Spleen (tissue), 11 donors: ENCODE data around the gene EFCAB8. TPM values are rescaled to one million over a fixed set of nuclear protein-coding genes. Genes with fewer than 3 reads are reported as not detected.

Experiments
- DNase-seq: peaks from one replicate; pipeline ENCODE4 v3.0.0-alpha.2; 2020
- H3K27ac ChIP-seq, 8 donors: fragments of 200-600 bp; sonication (generic) in 7 of 8; 1 replicate in 4 of 8; 2 replicates in 4 of 8; pipeline versions ENCODE4 v1.5.0 to v1.8.0; 2016 to 2021; ENCODE audit warnings: inconsistent platforms in 4 of 8, mild to moderate bottlenecking in 4 of 8, moderate library complexity in 1 of 8
- H3K27me3 ChIP-seq, 7 donors: fragments of 200-600 bp; sonication (generic) in 6 of 7; replicated peaks in 1 of 7; 1 replicate in 4 of 7; 2 replicates in 3 of 7; pipeline versions ENCODE4 v1.5.0 to v1.8.0; 2016 to 2021; ENCODE audit warnings: inconsistent platforms in 3 of 7, mild to moderate bottlenecking in 1 of 7
- H3K36me3 ChIP-seq, 6 donors: fragments of 200-600 bp; sonication (generic) in 5 of 6; 1 replicate in 4 of 6; 2 replicates in 2 of 6; pipeline versions ENCODE4 v1.5.0 to v1.8.0; 2016 to 2021; ENCODE audit warnings: inconsistent platforms in 2 of 6
- H3K4me1 ChIP-seq, 6 donors: fragments of 200-600 bp; sonication (generic) in 5 of 6; 1 replicate in 3 of 6; 2 replicates in 3 of 6; pipeline versions ENCODE4 v1.5.0 to v1.8.0; 2016 to 2021; ENCODE audit warnings: inconsistent platforms in 3 of 6
- H3K4me3 ChIP-seq, 8 donors: fragments of 200-600 bp; sonication (generic) in 7 of 8; 1 replicate in 4 of 8; 2 replicates in 4 of 8; pipeline versions ENCODE4 v1.5.0 to v1.8.0; 2016 to 2021; ENCODE audit warnings: inconsistent platforms in 4 of 8, mild to moderate bottlenecking in 4 of 8, moderate library complexity in 2 of 8
- H3K9me3 ChIP-seq, 8 donors: fragments of 200-600 bp; sonication (generic) in 7 of 8; 1 replicate in 4 of 8; 2 replicates in 4 of 8; pipeline versions ENCODE4 v1.5.0 to v1.8.0; 2016 to 2021; ENCODE audit warnings: inconsistent platforms in 4 of 8
- POLR2A ChIP-seq, 3 donors: fragments of 450-650 bp; IDR thresholded peaks; one replicate each; pipeline ENCODE4 v1.5.1; 2017; ENCODE audit warnings: antibody characterized with exemption in 3 of 3, mild to moderate bottlenecking in 1 of 3
- POLR2AphosphoS5 ChIP-seq, 3 donors: sonication (generic); formaldehyde crosslinking; IDR thresholded peaks; one replicate each; pipeline ENCODE4 v1.5.1; 2017; ENCODE audit warnings: antibody characterized with exemption in 3 of 3
- WGBS, 5 donors: extraction: QIAGEN DNeasy Blood & Tissue Kit in 3 of 5; methylation state at CpG; one replicate each; pipeline versions ENCODE4 v1.1.5 to v1.1.7; 2013 to 2018; 5-methylcytosine and 5-hydroxymethylcytosine counted together
- intact Hi-C: fragments of 100-400 bp; cut with DNase I; formaldehyde crosslinking; loops from one replicate; pipeline ENCODE4 v1.15.0; 2023; ENCODE audit warnings: low total_unique reads
- polyA plus RNA-seq, 3 donors: library from polyadenylated mRNA; stranded (reverse); fragments of 200-250 nt; gene quantifications; one replicate each; pipeline ENCODE4 v1.2.1, GENCODE V29; 2013
- total RNA-seq, 7 donors: library from RNA; depleted of rRNA in 3 of 7; stranded (reverse); fragments of >200 nt in 3 of 7; fragmentation: NEBNext Ultra II Directional in 4 of 7; extraction: Animal tissue kit (Norgen Biotek cat#: 25700) in 4 of 7; gene quantifications; one replicate each; pipeline versions ENCODE4 v1.1.0 to v1.2.1, GENCODE V29; 2016 to 2021
- TF ChIP-seq, protein P1 (sequence below), 11 experiments: fragments of 200-600 bp in 7 of 11; fragments of 450-650 bp in 4 of 11; sonication (generic) in 4 of 11; IDR thresholded peaks in 8 of 11; conservative IDR thresholded peaks in 3 of 11; 1 replicate in 7 of 11; 2 replicates in 4 of 11; pipeline versions ENCODE4 v1.4.0 to v1.8.0; 2016 to 2021; ENCODE audit warnings: antibody characterized with exemption in 11 of 11, inconsistent platforms in 4 of 11, mild to moderate bottlenecking in 1 of 11
- donor health status: healthy with polysubstance abuse.
- donor health status: DM: no; HTN: no; CAD: no; lungs with moderate emphysema.
- donor health status: DM: no; HTN: no; CAD: no.
- donor health status: Bipolar disorder and iron deficiency.
- donor health status: healthy.
- donor health status: DM: no; HTN: no; CAD: no.
- donor health status: DM: yes; HTN: yes; CAD: no.

EFCAB8 gene
- total and polyA plus RNA-seq, 10 donors: 0.06 to 4.2 (median 1.0) TPM

DNA sequence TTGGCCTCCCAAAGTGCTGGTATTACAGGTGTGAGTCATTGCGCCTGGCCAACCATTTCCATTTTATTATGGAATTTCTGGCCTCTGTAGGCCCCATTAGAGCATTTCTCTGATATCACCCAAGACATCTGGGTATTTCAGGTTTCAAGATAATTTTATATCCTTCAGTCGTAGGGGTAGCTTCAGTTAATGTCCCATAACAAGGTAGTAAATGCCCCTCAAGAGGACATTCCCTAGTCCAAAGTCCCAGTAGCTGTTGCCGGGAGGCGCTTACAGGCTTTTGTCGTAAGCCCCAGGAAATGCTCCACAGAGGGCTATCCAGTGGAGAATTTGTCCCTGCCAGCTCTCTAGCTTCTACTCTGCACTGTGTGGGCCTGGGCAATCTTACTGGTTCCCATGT, 24.4 kb downstream of the EFCAB8 start:
- no peaks in the 10 kb centered on the region for H3K9me3 ChIP-seq
- no peak overlapping the region for H3K4me3 ChIP-seq
- DNase-seq: no peak
- H3K36me3 ChIP-seq: no peaks in the 10 kb centered on the region
- intact Hi-C loops: no loop called here
- no peak for TF ChIP-seq POLR2AphosphoS5 (IDR thresholded peaks at IDR 0.05)
- TF ChIP-seq, protein P1, sequence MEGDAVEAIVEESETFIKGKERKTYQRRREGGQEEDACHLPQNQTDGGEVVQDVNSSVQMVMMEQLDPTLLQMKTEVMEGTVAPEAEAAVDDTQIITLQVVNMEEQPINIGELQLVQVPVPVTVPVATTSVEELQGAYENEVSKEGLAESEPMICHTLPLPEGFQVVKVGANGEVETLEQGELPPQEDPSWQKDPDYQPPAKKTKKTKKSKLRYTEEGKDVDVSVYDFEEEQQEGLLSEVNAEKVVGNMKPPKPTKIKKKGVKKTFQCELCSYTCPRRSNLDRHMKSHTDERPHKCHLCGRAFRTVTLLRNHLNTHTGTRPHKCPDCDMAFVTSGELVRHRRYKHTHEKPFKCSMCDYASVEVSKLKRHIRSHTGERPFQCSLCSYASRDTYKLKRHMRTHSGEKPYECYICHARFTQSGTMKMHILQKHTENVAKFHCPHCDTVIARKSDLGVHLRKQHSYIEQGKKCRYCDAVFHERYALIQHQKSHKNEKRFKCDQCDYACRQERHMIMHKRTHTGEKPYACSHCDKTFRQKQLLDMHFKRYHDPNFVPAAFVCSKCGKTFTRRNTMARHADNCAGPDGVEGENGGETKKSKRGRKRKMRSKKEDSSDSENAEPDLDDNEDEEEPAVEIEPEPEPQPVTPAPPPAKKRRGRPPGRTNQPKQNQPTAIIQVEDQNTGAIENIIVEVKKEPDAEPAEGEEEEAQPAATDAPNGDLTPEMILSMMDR (IDR thresholded peaks at IDR 0.05 in 8 of 11, conservative IDR thresholded peaks at IDR 0.05 in 3 of 11): no peak
- no peak for TF ChIP-seq POLR2A (IDR thresholded peaks at IDR 0.05)
- 70 to 89% (median 84%) methylated on average over 5 of the region's 5 CpGs for WGBS, 5 donors
- no peak overlapping the region for H3K27ac ChIP-seq
- no peaks in the 10 kb centered on the region for H3K4me1 ChIP-seq
- no peaks in the 10 kb centered on the region for H3K27me3 ChIP-seq

DNA sequence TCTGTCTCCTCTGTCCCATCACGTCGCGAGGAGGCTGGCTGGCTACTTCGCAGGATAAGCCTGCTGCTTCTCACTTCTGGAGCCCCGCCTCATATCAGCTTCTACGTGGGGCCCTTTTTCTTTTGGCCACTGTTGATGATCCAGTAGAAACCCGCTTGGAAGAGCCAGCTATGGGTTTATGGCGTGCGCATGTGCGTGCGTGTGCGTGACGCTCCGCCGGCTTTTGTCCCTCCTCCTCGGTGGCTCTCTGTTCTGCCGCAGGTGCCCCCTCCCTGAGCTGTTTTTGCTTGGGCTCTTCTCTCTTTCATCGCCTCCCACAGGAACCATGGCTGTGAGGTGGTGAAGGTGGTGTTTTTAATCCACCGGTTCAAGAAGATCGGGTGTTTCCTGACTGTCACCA, 26.5 kb downstream of the EFCAB8 start:
- Histone ChIP-seq H3K9me3 (no peaks in the 10 kb centered on the region), H3K27ac (no peak overlapping the region), H3K36me3 (no peaks in the 10 kb centered on the region), H3K4me1 (no peaks in the 10 kb centered on the region), H3K27me3 (no peaks in the 10 kb centered on the region), H3K4me3 (no peak overlapping the region)
- WGBS, 5 donors: 90 to 95% (median 93%) methylated on average over 20 of the region's 20 CpGs
- TF ChIP-seq POLR2A (IDR thresholded peaks at IDR 0.05) (no peak), POLR2AphosphoS5 (IDR thresholded peaks at IDR 0.05) (no peak)
- TF ChIP-seq, protein P1 (IDR thresholded peaks at IDR 0.05 in 8 of 11, conservative IDR thresholded peaks at IDR 0.05 in 3 of 11): no peak
- no peak for DNase-seq
- intact Hi-C loops: no loop called here

DNA sequence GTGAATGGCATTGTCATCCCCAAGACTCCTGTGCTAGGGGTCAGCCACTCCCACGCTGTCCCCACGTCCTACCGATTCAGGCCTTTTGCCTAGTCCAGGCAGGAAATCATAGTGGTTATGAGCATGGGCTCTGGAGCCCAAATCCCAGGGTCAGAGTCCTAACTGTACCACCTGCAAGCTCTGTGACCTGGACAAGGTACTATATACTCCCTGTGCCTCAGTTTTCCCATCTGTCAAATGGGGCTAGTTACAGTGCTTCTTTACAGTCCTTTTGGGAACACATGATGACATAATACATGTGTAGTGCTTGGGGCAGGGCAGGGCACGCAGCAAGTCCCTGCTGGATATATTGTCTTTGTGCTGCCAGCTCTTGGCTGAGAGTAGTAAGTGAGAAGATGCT, 27.2 kb downstream of the EFCAB8 start:
- H3K4me1 ChIP-seq: no peaks in the 10 kb centered on the region
- intact Hi-C loops: no loop called here
- no peaks in the 10 kb centered on the region for H3K36me3 ChIP-seq
- WGBS, 5 donors: 88 to 91% (median 90%) methylated on average over 4 of the region's 4 CpGs
- no peak overlapping the region for H3K27ac ChIP-seq
- H3K27me3 ChIP-seq: no peaks in the 10 kb centered on the region
- TF ChIP-seq POLR2AphosphoS5 (IDR thresholded peaks at IDR 0.05): no peak
- TF ChIP-seq POLR2A (IDR thresholded peaks at IDR 0.05): no peak
- TF ChIP-seq, protein P1 (IDR thresholded peaks at IDR 0.05 in 8 of 11, conservative IDR thresholded peaks at IDR 0.05 in 3 of 11): no peak
- no peak overlapping the region for H3K4me3 ChIP-seq
- no peak for DNase-seq
- H3K9me3 ChIP-seq: no peaks in the 10 kb centered on the region

DNA sequence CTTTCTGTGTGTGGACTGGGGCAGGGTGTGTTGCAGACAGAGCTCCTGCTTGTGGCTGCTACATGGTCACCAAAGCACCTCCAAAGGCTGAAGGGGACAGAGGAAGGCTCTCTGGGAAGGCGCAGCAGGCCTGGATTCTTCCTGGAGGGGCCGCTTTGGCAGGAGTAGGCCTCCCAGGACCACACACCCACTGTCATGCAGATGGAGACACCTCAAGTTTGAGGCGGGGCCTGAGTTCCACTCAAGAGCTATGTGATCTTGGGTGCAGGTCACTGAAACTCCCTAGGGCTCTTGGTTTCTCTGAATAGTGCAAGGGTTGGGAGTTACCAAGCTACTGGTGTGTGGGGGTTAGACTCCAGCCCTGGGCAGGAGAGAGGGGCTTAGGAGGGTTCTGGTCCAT, 27.9 kb downstream of the EFCAB8 start:
- WGBS, 5 donors: 57 to 100% (median 92%) methylated on average over 1 to 3 of the region's 3 CpGs
- no peak overlapping the region for H3K27ac ChIP-seq
- H3K27me3 ChIP-seq: no peaks in the 10 kb centered on the region
- no peaks in the 10 kb centered on the region for H3K4me1 ChIP-seq
- no peaks in the 10 kb centered on the region for H3K36me3 ChIP-seq
- intact Hi-C loops: no loop called here
- H3K4me3 ChIP-seq: no peak overlapping the region
- TF ChIP-seq POLR2AphosphoS5 (IDR thresholded peaks at IDR 0.05): no peak
- TF ChIP-seq POLR2A (IDR thresholded peaks at IDR 0.05): no peak
- TF ChIP-seq, protein P1 (IDR thresholded peaks at IDR 0.05 in 8 of 11, conservative IDR thresholded peaks at IDR 0.05 in 3 of 11): no peak
- no peaks in the 10 kb centered on the region for H3K9me3 ChIP-seq
- no peak for DNase-seq
